ENCODE data around the gene HILPDA.
"Not testable (repeated sequence)": the region's sequence is repeated elsewhere in the genome, so short reads cannot be mapped to it uniquely, and the experiment has no call there.

The HILPDA gene

GRCh38 chr7:128466871-128467270 lies 11.2 kb downstream of the HILPDA start:
- not testable (repeated sequence) for FAIRE-seq

DNA sequence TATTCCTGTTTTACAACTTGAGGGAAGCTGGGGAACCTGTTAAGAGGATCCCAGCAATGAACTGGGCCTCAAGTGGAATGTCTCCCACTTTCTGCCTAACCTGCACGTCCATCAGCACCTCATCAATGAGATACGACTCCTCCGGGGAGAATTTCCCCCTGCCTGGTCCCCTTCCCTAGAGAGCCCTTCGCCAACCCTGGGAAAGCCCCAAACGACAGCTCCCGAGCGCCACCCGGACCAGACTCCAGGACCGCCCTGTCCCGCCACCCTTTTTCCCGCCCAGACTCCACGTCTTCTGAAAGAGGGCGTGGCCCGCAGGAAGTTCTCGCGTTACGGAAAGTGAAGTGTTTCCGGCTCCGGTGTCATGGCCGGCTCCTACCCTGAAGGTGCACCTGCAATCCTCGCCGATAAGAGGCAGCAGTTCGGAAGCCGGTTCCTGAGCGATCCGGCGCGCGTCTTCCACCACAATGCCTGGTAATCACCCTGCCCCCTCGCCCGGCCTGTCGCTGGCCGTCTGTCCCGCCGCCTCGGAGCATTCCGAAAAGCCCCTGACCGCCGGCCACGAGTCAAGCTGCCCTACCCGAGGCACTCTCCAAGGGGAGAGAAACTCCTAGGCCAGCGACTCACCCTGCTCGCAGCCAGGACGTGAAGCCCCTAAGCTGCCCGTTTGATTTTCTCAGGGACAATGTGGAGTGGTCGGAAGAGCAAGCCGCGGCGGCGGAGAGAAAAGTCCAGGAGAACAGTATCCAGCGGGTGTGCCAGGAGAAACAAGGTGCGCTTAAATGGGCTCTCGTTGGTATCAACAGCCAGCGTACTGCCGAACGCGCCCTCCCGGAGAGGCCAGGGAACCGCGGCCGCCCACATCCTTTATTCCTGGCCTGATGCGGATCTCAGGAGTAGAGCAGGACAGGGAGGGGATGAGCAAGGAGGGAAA lies 21.0 kb downstream of the HILPDA start, which contains the start of gene METTL2B:
METTL2B (plus strand) TSS at position 347 of the 934 bp plus-strand sequence; CDS start at position 365, 18 bp downstream.
- FAIRE-seq, result not testable (repeated sequence)

GRCh38 chr7:128477336-128477690 lies 21.6 kb downstream of the HILPDA start:
- FAIRE-seq, result not testable (repeated sequence)

DNA sequence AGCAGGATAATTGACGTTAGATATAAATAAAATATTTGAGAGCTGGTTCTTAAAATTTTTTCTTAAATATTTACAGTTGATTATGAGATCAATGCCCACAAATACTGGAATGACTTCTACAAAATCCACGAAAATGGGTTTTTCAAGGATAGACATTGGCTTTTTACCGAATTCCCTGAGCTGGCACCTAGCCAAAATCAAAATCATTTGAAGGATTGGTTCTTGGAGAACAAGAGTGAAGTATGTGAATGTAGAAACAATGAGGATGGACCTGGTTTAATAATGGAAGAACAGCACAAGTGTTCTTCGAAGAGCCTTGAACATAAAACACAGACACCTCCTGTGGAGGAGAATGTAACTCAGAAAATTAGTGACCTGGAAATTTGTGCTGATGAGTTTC lies 23.4 kb downstream of the HILPDA start:
- not testable (repeated sequence) for FAIRE-seq

DNA sequence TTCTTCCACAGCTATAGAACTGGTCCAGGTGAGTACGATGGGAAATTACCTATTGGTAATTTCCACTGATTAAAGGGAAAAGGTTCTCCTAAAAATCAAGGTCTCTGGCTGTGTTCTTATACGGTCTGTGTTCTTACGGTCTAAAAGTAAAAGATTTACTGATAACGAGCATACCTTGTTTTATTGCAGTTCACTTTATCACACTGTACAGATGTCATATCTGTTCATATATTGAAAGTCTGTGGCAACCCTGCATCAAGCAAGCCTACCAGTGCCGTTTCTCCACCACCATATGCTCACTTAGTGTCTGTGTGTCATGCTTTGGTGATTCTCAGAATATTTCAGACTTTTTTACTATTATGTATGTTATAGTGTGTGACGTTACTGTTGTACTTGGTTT lies 32.5 kb downstream of the HILPDA start:
- FAIRE-seq, result not testable (repeated sequence)

DNA sequence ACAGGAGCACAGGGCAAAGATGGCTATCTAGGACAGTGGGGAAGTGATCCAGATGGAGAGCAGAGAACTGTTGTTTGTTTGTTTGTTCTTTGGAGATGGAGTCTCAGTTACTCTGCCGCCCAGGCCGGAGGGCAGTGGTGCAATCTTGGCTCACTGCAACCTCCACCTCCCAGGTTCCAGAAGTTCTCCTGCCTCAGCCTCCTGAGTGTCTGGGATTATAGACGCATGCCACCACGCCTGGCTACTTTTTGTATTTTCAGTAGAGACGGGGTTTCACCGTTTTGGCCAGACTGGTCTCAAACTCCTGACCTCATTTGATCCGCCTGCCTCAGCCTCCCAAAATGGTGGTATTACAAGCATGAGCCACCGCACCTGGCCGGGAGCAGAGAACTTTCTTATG lies 41.7 kb downstream of the HILPDA start:
- no peak for FAIRE-seq

GRCh38 chr7:128505416-128505815 lies 49.7 kb downstream of the HILPDA start:
- not testable (repeated sequence) for FAIRE-seq

DNA sequence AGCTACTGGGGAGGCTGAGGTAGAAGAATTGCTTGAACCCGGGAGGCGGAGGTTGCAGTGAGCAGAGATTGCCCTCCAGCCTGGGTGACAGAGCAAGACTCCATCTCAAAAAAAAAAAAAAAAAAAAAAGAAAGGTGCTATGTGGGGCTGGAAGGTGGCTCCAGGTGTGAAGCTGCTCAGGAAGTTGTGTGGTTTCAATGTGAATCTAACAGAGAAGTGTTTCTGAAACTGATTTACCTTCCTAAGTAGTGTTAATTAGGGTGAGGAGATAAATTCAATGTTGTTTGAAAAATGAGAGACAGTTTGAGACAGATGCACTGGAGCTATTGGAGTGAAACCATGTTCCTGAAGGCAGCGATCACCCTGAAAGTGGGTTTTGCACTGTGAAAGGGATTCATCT lies 51.1 kb downstream of the HILPDA start:
- FAIRE-seq, result not testable (repeated sequence)

DNA sequence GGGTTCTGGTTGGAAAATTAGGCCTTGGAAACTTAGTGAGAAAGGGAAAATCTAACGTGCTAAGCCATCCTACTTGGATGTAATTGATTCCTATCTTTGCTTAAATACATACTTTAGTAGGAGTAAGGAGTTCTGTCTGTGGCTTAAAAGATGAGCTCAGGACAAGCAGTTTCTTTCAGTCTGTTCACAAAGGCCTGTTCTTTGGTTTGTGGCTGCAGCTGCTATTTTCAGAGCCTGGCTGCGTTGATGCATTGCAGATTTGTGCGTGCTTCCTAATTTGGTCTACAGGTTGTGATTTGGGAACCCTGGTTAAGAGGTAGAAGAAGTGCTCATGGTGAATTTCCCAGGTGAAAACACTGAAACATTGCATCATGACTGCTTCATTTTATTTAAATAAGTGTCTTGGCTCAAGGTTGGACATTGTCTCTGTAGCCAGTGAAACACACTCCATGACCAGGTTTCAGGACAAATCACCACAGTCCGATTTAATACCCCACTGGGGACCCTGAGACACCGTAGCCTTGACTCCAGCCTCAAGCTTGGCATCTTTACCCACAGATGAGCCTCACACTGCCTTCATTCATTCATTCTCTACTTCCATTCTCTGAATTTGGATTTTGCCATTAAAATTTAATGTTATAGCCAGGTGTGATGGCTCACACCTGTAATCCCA lies 51.8 kb downstream of the HILPDA start:
- not testable (repeated sequence) for FAIRE-seq
